Lower leg skin (tissue), 4 donors: ENCODE results near the gene WDR5. TPM values are rescaled to one million over a fixed set of nuclear protein-coding genes. Genes with fewer than 3 reads are reported as not detected.

Experiments
- DNase-seq, 2 donors: peaks; one replicate each; pipeline ENCODE4 v3.0.0-alpha.2; 2019; ENCODE audit warnings: low spot score in 2 of 2
- H3K4me3 ChIP-seq: fragments of 200-600 bp; sonication (generic); 2 replicates; pipeline ENCODE4 v1.5.1; 2017; ENCODE audit warnings: mild to moderate bottlenecking, low read depth; ENCODE audit not compliant: poor library complexity, severe bottlenecking
- POLR2A ChIP-seq, 2 donors: fragments of 450-650 bp; IDR thresholded peaks; one replicate each; pipeline ENCODE4 v1.6.1; 2016 to 2017; ENCODE audit warnings: antibody characterized with exemption in 2 of 2, mild to moderate bottlenecking in 1 of 2, moderate library complexity in 1 of 2
- WGBS, 2 donors: methylation state at CpG; one replicate each; pipeline ENCODE4 v1.1.5; 2018; 5-methylcytosine and 5-hydroxymethylcytosine counted together
- intact Hi-C: fragments of 100-400 bp; cut with DNase I; formaldehyde crosslinking; loops from one replicate; pipeline ENCODE4 v1.15.0; 2023; ENCODE audit warnings: low total_unique reads
- total RNA-seq, 4 donors: library from RNA; depleted of rRNA; stranded (reverse); fragments of >200 nt; gene quantifications; one replicate each; pipeline ENCODE4 v1.1.0, GENCODE V29; 2016
- TF ChIP-seq, protein P1 (sequence below), 3 donors: fragments of 450-650 bp; IDR thresholded peaks; one replicate each; pipeline ENCODE4 v1.5.1; 2016; ENCODE audit warnings: antibody characterized with exemption in 3 of 3, mild to moderate bottlenecking in 3 of 3, moderate library complexity in 2 of 3

Gene WDR5
- total RNA-seq, 4 donors from 2014 or later = 16.1 to 23.8 (median 19.6) TPM

DNA sequence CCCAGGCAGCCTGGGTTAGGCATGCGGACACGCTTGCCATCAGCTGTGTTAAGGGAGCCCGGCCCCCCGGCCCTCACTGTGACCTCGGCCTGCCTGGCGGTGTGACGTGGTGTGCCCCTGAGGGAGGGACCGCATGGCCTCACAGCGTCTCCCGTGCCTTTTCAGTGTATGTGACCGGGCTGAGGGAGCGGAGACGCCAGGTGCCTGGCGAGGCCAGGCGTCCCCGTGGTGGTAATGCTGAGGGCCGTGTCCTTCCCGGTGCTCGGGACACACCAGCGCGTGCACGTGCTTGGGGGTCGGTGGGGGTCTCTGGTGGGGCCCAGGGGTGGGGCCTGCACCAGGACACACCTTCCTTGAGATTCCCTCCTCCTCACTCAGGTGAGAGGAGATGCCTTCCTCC, 17.6 kb downstream of the WDR5 start:
- TF ChIP-seq, protein P1, sequence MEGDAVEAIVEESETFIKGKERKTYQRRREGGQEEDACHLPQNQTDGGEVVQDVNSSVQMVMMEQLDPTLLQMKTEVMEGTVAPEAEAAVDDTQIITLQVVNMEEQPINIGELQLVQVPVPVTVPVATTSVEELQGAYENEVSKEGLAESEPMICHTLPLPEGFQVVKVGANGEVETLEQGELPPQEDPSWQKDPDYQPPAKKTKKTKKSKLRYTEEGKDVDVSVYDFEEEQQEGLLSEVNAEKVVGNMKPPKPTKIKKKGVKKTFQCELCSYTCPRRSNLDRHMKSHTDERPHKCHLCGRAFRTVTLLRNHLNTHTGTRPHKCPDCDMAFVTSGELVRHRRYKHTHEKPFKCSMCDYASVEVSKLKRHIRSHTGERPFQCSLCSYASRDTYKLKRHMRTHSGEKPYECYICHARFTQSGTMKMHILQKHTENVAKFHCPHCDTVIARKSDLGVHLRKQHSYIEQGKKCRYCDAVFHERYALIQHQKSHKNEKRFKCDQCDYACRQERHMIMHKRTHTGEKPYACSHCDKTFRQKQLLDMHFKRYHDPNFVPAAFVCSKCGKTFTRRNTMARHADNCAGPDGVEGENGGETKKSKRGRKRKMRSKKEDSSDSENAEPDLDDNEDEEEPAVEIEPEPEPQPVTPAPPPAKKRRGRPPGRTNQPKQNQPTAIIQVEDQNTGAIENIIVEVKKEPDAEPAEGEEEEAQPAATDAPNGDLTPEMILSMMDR (IDR thresholded peaks at IDR 0.05) = no peak
- no peak for TF ChIP-seq POLR2A (IDR thresholded peaks at IDR 0.05)
- intact Hi-C loops = no loop called here
- no peak for DNase-seq
- H3K4me3 ChIP-seq = no peak overlapping the region
- WGBS, 2 donors = 94 to 96% methylated on average over 13 to 15 of the region's 23 CpGs

DNA sequence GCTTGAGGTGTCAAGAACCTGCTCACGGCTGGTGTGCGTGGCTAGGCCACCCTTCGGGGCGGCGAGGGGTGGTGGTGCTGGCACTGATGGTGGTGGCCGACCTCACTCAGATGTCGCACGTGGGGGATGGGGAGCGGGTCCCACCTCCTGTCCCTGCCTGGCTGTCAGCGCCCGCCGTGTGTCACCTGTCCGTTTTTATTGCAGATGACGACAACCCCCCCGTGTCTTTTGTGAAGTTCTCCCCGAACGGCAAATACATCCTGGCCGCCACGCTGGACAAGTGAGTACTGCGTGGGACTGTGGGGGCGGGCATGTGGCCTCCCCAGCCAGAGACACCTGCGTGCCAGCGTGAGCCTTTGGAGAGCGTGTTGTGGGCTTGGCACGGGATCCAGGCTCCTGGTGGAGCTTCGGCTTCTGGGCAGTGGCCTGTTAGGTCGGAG, 18.4 kb downstream of the WDR5 start:
- intact Hi-C loops = no loop called here
- no peak for DNase-seq
- 93 to 95% methylated on average over 27 of the region's 27 CpGs for WGBS, 2 donors
- TF ChIP-seq, protein P1 (IDR thresholded peaks at IDR 0.05) = no peak
- no peak for TF ChIP-seq POLR2A (IDR thresholded peaks at IDR 0.05)
- H3K4me3 ChIP-seq = no peak overlapping the region

DNA sequence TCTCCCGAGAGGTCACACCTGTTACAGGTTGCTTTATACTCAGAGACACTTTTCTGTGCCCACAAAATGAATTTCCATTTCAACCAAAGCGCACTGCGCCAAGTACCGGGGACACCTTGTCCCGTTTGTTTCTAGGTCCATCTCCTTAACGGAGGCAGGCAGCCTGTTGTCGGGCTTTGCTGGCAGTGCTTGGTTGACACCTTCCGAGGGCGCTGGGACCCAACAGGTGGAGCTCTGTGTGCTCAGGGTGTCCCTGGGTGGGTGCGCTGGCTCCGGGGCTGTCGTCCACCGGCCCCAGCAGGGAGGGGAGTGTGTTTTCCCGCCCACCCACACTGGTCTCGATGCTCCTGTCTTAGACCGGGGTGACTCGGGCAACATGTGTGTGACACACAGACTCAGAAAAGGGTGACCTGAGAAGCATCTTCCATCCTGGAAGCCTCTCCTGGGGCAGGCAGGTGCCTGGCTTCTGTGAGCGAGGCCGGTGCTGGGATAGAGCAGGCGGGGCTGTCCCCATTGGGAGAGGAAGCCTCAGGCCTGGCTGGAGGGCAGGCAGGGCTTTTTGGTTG, 20.0 kb downstream of the WDR5 start:
- intact Hi-C loops = no loop called here
- no peak for DNase-seq
- no peak overlapping the region for H3K4me3 ChIP-seq
- TF ChIP-seq, protein P1 (IDR thresholded peaks at IDR 0.05) = no peak
- TF ChIP-seq POLR2A (IDR thresholded peaks at IDR 0.05) = no peak
- whole genome bisulfite sequencing, 2 donors = 92 to 99% methylated on average over 19 to 20 of the region's 20 CpGs

DNA sequence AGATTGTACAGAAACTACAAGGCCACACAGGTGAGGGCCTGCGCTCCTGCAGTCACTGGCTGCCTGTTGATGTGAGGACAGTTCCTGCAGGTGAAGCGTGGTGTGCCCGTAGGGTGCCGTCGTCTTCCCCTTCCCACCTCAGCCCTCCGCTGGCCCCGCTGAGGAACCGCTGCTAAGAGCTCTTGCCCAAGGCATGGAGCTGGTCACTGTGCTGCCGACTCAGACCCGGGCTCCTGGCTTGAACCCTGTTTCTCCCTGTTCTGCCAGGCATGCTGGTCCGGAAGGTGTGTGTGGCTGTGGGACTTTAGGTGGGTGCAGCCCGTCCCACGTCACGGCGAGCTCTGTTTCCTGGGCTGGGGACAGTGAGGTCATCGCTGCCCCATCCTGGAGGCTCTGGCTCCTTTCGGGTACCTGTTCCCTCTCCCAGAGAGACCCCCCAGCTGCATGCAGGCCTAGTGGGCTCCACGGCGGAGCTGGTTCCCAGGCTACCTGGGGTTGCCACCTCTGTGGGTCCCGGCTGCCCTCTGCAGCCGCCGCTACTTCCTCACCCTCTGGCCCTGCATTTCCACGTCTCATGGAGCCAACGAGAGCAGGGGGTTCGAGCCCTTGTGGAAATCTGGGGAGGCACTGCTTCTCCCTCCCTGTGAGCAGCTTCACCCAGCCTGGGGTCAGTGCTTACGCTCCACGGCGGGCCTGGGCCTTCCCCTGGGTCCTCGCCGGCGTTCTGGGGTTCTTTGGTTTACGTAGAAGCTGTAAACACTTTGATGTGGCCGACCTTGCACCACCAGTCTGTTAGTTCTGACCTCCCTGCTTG, 20.9 kb downstream of the WDR5 start:
- intact Hi-C loops = no loop called here
- TF ChIP-seq POLR2A (IDR thresholded peaks at IDR 0.05) = no peak
- TF ChIP-seq, protein P1 (IDR thresholded peaks at IDR 0.05) = no peak
- no peak overlapping the region for H3K4me3 ChIP-seq
- 95 to 97% methylated on average over 25 to 32 of the region's 33 CpGs for WGBS, 2 donors
- no peak for DNase-seq

DNA sequence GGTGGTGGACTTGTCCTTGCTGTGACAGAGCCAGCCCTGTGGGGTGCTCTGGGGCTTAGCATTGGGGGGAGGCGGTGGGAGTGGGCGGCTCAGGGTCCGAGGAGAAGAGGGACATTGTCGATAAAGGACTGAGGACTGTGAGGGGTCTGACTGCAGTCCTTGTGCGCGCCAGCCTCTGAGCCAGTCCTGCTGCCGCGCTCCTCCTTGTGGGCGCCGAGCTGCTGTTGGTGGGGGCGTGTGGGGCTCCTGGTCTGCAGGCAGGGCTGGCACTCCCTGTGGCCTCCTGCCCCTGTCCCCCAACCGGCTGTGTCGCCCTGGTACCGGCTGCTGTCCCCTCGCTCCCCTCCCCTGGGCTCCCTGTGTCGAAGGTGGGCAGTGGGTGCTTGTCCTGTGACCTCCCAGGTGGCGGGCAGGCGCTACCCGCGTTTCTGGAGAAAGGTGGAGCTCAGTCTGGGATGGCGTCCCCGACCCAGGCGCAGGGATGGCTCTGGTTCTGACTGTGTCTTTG, 21.6 kb downstream of the WDR5 start:
- no peak overlapping the region for H3K4me3 ChIP-seq
- DNase-seq = no peak
- intact Hi-C loops = no loop called here
- TF ChIP-seq POLR2A (IDR thresholded peaks at IDR 0.05) = no peak
- TF ChIP-seq, protein P1 (IDR thresholded peaks at IDR 0.05) = no peak
- WGBS, 2 donors = 94 to 96% methylated on average over 23 of the region's 23 CpGs
